Kidney glomerular epithelial cell (primary cell): Measurements from ENCODE around the gene CA5A.
"Not testable (repeated sequence)": the region's sequence is repeated elsewhere in the genome, so short reads cannot be mapped to it uniquely, and the experiment has no call there.

Experiments used
- DNase-seq: peaks from one replicate; lab custom pipeline; 2025; lab: John Stamatoyannopoulos, UW

Gene CA5A

DNA sequence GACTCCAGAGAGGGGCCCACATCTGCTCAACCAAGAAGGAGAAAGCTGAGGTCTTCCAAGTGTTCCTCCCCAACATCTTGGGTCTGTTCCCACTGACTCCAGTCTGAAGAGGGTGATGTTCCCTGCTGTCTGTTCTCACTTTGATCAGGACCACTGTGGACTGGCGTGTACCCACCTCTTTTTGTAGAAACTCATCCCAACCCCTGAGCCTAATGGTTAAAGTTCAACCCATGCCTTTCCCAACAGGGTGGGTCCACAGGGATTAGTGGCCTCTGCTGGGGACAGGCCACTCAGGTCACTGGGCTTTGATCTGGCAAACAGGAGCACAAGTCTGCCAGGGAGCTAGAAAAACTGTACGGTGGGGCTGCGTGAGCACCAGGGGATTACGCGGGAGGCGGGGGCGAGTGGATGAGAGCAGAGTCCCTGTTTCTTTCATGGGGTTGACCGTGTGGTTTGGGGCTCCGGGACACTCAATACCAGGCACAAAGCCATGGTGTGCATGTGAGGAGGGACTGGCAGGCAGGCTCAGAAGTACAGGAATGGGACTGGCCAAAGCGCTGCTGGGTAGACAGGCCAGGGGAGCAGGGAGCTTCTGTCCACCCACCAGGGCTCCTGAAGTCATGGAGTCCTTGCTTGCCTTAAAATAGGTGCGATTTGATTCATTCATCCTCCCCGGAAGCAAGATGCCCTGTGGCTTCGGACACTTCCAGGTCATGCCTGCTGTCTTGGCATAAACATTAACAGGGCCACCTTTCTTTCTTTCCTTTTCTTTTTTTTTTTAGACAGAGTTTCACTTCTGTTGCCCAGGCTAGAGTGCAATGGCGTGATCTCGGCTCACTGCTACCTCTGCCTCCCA, at the start of gene CA5A:
Gene CA5A (minus strand): TSS at position 155 of the 856 bp plus-strand sequence. CDS start 79 bp downstream, at position 76.
- DNase-seq: no peak

DNA sequence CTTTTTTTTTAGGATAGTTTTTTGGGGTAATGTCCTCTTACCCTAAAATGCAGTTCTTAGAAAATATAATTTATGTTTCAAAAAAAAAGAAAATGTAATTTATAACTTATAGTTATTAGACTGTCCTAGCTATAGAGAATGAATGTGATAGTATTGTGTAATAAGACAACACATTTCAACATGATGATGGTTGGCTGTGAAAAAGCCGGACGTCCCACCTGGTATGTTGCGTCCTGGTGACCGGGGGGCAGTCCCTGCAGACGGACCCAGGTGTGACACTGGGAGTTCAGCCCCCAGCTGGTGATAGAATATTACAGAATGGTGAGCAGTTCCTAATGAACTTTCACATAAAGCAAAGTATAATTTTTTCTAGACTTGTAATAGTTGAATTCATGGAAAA, 49.2 kb upstream of the CA5A start:
- not testable (repeated sequence) for DNase-seq

DNA sequence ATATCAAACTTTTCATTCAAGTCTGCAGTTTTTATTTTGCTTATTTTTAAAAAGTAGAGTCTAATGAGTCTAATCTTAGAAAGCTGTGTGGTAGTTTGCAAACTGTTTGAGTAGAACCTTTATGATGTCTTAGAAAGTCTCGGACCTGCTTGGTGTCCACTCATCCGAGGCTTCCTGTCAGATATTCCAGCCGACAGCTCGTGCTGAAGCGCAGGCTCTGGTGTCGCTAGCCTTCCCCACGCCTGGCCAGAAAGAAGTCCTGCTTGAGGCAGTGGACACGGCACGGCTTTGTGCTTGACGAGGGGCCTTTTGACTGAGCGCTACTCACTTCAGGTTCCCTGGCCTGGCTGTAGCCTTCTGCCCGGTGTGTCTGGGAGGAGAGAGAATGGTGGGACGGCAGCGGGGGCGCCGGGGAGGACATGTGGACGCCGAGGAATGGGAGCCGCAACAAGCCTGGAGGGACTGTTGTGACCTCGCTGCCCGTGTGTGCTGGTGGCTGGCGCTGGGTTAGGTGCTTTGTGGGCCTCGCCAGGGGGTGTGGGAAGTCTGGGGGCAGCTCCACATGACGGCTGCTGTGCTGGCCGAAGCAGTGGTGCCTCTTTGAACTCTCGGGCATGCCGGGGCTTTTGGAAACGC, 48.4 kb upstream of the CA5A start:
- no peak for DNase-seq

DNA sequence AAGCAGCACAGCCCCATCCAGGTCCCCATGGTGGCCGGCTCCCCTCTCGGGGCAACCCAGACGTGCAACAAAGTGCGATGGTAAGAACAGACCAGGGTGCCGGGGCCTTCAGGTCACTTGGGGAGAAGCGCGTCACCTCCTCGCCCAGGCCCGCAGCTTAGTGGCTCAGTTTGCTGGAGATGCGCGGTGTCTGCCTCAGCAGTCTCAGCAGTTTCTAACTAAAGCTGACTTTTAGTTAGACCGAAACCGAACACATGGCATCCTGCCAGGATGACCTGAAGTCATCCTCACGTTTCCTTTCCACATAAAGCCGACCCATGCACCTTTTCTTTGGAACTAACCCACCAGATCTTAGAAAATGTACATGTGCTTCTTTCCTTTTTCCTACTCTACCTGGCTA, 47.9 kb upstream of the CA5A start:
- not testable (repeated sequence) for DNase-seq

DNA sequence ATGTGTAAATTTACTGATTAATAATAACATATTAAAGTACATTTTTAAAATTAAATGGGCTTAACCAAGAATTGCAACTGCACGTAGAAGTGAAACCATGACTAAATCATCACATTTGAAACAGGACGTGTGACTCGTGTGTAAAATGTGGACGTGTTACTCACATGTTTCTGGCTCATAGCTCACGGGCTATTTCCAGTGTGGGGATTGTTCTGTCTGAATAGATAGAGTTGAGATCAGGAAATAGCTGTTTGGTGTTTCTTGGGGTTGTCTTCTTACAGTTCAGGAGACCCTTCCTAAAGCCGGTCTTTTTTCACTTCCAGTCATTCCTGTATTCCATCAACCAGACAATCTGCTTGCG, 47.4 kb upstream of the CA5A start:
- not testable (repeated sequence) for DNase-seq

DNA sequence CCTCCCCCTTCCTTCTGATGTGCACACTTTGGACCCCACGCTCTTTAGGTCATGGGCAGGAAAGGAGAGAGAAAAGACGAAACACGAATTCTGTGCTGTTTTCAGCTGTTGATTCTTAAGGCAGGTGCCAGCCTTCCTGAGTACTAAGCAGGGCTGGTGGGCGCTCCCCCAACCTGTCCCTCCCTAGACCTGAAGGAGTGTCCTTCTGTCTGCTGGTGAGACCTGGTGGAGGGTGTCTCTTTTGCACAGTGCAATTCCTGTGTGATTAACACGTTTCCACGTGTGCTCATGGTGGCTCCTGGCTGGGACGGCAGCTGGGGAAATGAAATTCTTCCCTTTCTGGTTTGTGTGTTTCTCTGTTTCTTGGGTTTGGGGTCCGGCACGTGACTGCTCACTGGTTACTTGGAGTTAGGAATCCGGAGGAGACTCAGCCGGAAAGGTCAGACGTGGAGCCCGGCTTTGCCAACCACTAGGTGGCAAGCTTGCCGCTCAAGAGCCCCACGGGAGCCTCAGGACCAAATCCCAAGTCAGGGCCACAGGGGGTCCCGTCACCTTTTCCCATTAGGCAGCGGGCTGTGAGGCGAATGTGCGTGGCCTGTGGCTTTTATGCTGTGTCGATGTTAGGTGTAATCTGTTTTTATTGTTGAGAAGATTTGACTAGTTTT, 46.9 kb upstream of the CA5A start:
- not testable (repeated sequence) for DNase-seq

DNA sequence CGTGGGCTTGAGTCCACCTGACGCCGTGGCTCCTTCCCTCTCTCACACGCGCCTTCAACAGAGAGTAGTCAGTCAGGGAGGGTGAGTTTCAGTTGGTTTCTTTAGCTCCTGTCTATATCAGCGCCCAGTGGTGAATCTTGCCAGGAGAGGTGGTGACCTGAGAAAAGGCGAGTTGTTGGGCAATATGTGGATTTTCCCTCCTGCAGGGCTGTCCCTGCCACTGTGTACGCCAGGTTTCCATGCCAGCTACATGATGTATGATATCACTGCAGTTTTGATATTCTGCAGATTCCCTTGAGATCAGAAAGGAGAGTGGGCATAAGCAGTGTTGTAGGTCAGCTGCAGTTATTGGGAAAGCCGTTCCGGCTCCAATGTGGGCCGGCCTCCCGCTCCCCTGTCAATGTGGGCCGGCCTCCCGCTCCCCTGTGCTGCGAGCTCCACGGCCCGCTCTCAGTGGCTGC, 46.3 kb upstream of the CA5A start:
- no peak for DNase-seq

DNA sequence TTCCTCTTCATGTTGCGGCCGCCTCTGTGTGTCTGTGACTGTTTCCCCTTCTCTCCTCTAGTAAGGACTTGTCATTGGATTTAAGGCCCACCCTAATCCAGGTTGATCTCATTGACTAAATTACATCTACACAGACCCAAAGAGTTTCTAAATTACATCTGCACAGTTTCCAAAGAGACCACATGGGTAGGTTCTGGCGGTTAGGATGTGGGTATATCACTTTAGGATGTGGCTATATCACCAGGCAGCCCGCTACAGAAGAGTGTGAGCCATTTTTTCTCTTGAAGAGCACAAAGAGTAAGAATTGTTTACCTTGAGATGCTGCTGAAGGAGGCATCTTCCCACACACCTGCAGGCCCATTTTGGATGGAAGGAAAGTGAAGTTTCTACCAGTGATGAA, 45.0 kb upstream of the CA5A start:
- not testable (repeated sequence) for DNase-seq

DNA sequence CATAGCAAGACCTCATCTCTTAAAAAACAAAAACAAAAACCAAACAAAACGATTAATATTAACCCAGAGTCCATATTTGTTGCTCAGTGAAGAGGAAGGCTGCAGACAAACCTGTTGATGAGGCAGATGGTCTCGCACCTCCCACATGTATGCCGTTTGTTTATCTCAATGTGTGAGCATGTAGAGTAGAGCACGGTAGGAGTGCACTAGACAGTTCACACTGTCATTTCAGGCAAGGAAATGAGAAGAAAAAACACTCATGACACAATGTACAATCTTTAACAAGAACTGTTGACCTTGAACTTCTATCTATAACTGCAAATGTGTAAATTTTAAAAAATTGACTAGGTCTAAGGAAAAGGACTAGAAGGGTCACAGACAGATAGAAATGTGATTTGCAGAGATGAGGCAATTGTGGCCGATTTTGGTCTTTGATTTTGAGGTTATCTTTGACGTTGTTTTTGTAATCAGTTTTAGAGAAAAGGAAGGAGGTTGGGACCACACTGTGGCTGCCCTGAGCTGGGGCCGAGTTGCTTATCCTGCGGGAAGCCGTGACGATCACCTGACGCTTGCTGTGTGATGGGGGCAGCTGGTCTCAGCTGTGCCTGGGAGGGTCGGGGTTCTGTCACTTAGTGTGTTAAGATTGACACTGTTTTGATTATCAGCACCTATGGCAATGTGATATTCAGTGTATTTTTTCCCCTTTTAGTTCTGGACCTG, 43.7 kb upstream of the CA5A start:
- DNase-seq: not testable (repeated sequence)

DNA sequence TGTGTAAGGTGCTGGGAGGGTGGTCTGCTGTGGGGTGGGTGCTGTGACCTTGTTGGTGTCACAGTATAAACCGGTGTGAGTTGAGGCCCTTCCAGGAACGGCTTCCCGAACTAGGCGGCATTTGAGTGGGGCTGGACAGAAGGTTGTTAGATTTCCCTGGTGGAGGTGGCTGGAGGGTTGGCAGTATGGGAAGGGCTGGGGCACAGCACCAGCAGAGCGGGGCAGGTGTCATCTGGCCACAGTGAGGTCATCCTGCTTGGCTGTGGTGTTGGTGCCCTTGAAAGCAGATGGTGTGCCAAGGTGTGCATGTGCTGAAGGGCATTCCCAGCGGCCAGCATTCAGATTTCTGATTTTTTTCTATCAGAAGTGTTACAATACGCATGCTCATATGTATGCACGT, 43.0 kb upstream of the CA5A start:
- DNase-seq: no peak

DNA sequence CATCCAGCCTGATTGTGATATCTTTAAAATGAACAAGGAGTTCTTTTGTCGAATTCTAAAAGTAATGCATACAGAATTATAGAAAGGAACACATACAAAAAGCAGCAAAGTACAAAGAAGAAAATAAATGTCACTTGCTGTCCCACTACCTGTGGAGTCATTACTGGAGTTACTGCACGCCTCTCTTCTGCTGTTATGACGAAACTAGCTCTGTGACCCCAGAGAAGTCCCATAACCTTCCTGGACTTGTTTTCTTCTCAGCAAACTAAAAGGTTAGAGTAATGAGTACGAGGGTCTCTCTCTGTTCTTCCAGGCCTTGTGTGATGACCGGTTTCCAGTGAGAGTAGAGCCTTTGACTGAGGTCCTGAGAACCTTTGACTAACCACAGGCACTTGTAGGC, 41.8 kb upstream of the CA5A start:
- no peak for DNase-seq

DNA sequence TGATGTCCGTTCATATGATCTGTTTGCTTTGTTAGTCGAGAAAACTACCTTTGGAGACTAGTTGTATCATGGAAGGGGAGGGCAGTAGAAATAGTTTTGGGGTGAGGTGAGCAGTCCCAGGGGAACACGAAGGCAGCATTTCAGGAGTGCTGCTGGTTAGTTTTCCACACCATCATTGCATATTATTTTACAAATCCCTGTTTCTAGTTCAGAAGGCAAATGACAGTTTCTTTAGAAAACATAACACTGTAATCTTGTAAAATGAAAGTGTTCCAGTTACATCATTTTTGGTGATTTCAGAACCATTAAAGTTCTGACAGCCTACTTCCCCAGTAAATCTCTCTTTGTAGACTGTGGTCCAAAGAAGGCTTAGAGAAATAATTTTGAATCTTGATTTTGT, 40.3 kb upstream of the CA5A start:
- no peak for DNase-seq

DNA sequence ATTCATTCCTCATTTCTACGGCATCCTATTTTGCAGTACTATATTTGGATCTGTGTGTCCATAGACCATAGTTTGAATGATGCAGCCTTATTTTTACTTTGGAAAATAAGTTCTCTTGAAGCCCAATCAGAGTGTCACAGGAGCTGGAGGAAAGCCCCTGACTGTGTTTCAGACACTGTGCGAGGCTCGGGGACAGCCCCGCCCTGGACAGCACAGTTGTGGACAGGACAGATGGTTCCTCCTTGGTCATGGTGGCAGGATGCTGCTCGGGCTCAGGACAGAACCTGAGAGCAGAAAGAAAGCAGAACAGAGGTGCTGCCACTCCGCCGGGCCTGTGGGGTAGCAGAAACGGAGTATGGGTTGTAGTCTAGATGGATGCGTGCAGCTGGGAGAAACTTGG, 37.8 kb upstream of the CA5A start:
- no peak for DNase-seq

DNA sequence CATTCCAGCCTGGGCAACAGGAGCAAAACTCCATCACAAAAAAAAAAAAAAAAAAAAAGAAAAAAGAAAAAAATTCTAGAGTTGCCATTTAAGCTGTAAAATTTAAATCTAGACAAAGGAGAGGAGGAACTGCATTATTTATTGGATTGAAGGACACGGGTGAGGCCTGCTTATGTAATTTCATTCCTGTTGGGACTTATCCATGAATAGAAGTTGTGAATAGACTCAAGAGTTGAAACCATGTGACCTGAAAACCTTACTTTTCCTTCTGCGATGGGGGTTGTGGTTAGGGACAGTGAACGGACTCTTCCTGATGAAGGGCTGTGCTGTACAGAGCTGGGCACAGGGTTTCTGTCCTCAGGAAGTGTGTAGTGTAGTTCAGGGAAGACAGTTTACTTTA, 37.4 kb upstream of the CA5A start:
- DNase-seq: no peak

DNA sequence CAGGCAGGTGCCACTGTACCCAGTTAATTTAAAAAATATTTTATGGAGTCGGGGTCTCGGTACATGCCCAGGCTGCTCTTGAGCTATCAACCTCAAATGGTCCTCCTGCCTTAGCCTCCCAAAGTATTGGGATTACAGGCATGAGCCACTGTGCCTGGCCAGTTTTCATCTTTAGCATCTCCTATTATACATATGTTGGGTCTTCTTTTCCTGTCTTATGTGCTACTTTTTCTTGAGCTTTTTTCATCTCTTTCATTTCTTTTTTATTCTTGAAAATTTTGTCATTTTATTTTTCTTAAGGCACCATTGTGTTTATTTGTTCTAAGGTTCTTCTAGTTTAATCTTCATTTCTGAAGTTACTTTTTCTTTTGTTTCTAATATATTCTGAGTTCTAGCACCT, 35.6 kb upstream of the CA5A start:
- no peak for DNase-seq

DNA sequence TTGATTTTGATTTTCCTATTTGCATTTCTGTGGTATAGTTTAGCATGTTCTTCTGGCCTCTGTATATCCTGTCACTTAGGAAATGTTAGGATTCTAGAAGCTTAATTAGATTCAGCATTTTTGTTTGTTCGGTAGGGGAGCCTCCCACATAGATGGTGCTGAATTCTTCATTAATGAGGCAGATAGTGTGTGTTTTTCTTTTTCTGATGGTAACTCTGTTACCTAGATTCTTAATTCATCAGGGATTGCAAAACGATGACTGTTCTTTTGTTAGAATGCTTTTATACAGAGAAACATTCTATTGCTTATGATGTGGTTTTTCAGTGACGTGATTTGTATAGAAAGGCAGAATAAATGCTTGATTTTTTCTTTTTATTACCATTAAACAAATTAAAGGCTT, 33.9 kb upstream of the CA5A start:
- DNase-seq: peak; percentile 96

DNA sequence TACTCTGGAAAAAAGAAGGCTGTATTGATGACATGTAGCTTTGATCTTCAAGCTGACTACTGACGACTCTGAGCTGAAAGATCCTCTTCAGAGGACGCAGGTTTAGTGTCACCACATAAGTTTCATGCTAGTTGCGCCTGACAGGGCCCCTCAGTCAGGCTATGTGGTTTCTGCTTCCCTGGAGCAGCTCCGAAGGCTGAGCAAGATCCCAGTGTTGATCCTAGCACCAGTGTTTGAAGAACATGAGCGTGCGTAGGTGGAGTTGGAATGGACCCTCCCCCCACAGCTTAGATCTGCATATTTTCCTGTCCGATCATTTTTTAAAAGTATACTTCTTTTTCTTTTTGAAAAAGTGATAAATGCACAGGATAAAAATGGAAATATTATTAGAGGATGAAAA, 32.2 kb upstream of the CA5A start:
- peak; percentile 10 for DNase-seq

DNA sequence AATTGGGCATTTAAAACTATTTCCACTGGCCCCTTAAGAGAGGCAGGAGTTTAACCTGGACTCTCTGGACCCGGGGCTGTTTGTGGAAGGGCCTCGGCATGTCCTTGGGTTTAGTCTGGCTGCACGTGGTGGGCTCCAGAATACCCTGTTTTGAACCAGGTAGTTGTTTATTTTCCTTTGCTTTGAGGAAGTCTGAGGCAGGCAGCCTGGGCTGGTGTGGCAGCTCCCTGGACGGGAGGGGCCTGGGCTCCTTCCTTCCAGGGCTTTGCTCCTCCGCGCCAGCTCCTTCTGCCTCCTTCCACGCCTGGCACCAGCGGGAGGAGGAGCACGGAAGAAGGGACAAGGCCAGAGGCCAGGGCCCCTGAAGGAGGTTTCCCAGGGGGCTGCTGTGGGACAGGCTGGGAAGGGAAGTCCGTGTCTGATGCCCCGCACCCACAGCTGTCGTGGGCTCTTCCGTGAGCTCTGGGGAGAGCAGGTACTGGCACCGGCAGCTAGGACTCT, 30.4 kb upstream of the CA5A start:
- peak; percentile 14 for DNase-seq

DNA sequence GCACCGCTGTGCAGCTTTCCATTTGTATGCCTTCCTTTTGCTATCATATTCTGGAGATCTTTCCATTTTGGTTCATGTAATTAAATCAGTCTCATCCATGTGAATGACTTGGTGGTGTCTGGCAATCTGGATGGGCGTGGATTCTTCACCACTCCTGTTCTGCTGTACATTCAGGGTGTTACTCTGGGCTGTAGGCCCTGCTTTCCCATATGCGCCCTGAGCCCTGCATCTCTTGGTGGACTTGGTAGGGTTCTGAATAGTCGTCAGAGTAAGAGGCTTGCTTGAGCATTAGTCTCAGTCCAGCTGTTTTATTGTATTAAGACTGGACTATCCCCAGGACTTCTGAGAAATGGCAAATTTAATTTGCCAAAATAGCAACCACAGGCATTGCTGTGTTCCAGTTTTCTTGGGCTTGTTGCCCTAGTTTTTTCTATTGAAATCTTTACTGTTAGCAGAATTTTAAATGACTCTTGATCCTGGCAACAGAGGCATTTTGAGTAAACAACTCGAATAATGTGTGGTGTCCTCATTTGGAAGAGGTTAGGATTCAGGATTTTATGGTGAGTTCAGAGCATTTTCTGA, 29.8 kb upstream of the CA5A start:
- no peak for DNase-seq

DNA sequence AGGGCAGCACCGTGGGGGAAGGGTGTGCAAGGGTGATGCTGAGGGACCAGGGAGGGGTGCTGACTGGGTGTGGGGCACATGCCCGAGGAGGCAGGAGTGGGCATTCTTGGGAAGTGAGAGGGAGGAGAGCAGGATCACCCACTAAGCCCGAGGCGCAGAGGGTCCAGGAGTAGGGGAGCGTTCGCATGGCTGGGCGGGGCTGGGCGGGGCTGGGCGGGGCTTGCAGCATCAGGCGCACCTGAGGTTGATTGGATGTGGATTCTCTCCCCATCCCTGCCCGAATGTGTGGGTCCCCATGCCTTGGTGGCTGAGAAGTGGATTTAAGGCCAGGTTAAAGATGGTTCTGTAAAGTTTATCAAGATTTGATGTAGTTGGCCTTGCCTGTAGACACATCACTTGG, 29.1 kb upstream of the CA5A start:
- no peak for DNase-seq

DNA sequence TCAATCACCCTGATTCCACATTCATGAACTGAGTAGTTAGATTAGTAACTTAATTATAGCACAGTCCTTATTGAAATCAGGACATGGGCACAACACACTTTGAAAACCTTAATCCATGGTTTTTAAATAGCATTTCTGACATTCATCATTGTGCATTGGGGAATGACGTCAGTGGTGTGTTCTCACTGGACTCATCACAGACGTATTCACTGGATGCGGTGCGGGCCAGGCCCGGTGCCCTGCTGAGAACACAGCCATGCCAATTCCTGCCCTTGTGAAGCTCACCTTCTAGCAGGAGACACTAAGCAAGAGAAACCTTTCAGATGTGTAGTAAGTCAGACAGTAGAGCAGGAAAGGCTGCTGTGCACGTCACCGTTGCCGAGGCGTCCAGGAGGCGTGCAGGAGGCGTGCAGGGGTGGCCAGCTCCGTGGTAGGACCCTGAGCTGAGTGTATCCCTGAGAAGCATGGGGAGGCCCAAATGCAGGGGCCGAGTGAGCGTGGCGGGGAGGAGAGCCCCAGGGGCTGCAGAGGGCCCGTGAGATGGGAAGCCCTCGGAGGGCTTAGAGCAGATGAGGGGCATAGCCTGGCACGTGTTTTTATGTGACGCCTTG, 27.8 kb upstream of the CA5A start:
- no peak for DNase-seq
